ENCODE results near the gene CXCL12. TPM values are rescaled to one million over a fixed set of nuclear protein-coding genes. Genes with fewer than 3 reads are reported as not detected.

The CXCL12 gene
- polyA plus RNA-seq, 1 donor from 2014 or later, result 0.14 TPM

- Histone ChIP-seq H3K27me3 (ENCODE audit: insufficient read depth, low read depth, low read length) (no peaks in the 10 kb centered on the region), H2AFZ (ENCODE audit: low read depth, low read length) (no peak overlapping the region), H3K36me3 (ENCODE audit: insufficient read depth, low read length) (no peaks in the 10 kb centered on the region), H3K9ac (ENCODE audit: low read length) (no peak overlapping the region), H3K9me3 (ENCODE audit: low read length) (no peaks in the 10 kb centered on the region), H3K79me2 (replicated peaks; ENCODE audit: insufficient read depth, low read length) (no peaks in the 10 kb centered on the region), H4K20me1 (ENCODE audit: insufficient read depth) (no peaks in the 10 kb centered on the region), H3K27ac (ENCODE audit: low read length) (no peak overlapping the region), H3K4me3 (ENCODE audit: low read length) (no peak overlapping the region), H3K4me2 (ENCODE audit: low read length) (no peak overlapping the region), H3F3A (ENCODE audit: insufficient read depth, low read length, poor library complexity, severe bottlenecking) (no peaks in the 10 kb centered on the region), H3K9me2 (ENCODE audit: insufficient read depth, low read length) (no peaks in the 10 kb centered on the region)
- TF ChIP-seq REST (IDR thresholded peaks at IDR 0.05; ENCODE audit: borderline replicate concordance) (no peak), EZH2 (IDR thresholded peaks at IDR 0.05; ENCODE audit: borderline replicate concordance, insufficient read depth, low read length, poor library complexity, severe bottlenecking) (no peak), MXI1 (conservative IDR thresholded peaks at IDR 0.05; ENCODE audit: poor library complexity, severe bottlenecking) (no peak), SMC3 (conservative IDR thresholded peaks at IDR 0.05; ENCODE audit: poor library complexity) (no peak), POLR2AphosphoS5 (IDR thresholded peaks at IDR 0.05) (no peak), EP300 (conservative IDR thresholded peaks at IDR 0.05; ENCODE audit: poor library complexity, severe bottlenecking) (no peak), CTCF (IDR thresholded peaks at IDR 0.05; ENCODE audit: poor library complexity, severe bottlenecking) (no peak), TAF1 (IDR thresholded peaks at IDR 0.05; ENCODE audit: low read depth) (no peak), RAD21 (conservative IDR thresholded peaks at IDR 0.05) (no peak)
Measured at GRCh38 chr10:44334621-44335184, 50.2 kb downstream of the CXCL12 start.

GRCh38 chr10:44334091-44334490 lies 50.8 kb downstream of the CXCL12 start:
- Histone ChIP-seq H2AFZ (ENCODE audit: low read depth, low read length) (no peak overlapping the region), H3K27me3 (ENCODE audit: insufficient read depth, low read depth, low read length) (no peaks in the 10 kb centered on the region), H3F3A (ENCODE audit: insufficient read depth, low read length, poor library complexity, severe bottlenecking) (no peaks in the 10 kb centered on the region), H3K79me2 (replicated peaks; ENCODE audit: insufficient read depth, low read length) (no peaks in the 10 kb centered on the region), H3K4me3 (ENCODE audit: low read length) (no peak overlapping the region), H3K9me2 (ENCODE audit: insufficient read depth, low read length) (no peaks in the 10 kb centered on the region), H3K4me2 (ENCODE audit: low read length) (no peak overlapping the region), H3K36me3 (ENCODE audit: insufficient read depth, low read length) (no peaks in the 10 kb centered on the region), H4K20me1 (ENCODE audit: insufficient read depth) (no peaks in the 10 kb centered on the region), H3K9ac (ENCODE audit: low read length) (no peak overlapping the region), H3K27ac (ENCODE audit: low read length) (no peak overlapping the region), H3K9me3 (ENCODE audit: low read length) (no peaks in the 10 kb centered on the region)
- no peak for TF ChIP-seq RAD21 (conservative IDR thresholded peaks at IDR 0.05)
- no peak for TF ChIP-seq MXI1 (conservative IDR thresholded peaks at IDR 0.05; ENCODE audit: poor library complexity, severe bottlenecking)
- no peak for TF ChIP-seq SMC3 (conservative IDR thresholded peaks at IDR 0.05; ENCODE audit: poor library complexity)
